Pancreas (tissue), 10 donors: Measurements from ENCODE around the gene JSRP1. TPM values are rescaled to one million over a fixed set of nuclear protein-coding genes. Genes with fewer than 3 reads are reported as not detected.

Experiments used
- ATAC-seq, 4 donors: fragments of 200-7000 bp; cut with Tn5 transposase; one replicate each; pipeline versions ENCODE4 v1.8.0 to v1.9.1; 2020; ENCODE audit warnings: mild to moderate bottlenecking in 4 of 4, moderate library complexity in 4 of 4
- DNase-seq, 6 donors: peaks; one replicate each; pipeline ENCODE4 v3.0.0-alpha.2; 2020
- FAIRE-seq: peaks from 2 replicates; lab custom pipeline; 2012; peaks lifted over from hg19 to GRCh38; lab: Jason Lieb, UNC
- H3K27ac ChIP-seq, 4 donors: fragments of 200-600 bp; sonication (generic); 1 replicate in 3 of 4; 2 replicates in 1 of 4; pipeline versions ENCODE4 v1.5.0 to v1.8.0; 2020
- H3K27me3 ChIP-seq, 4 donors: fragments of 200-600 bp; one replicate each; pipeline ENCODE4 v1.8.0; 2021
- H3K36me3 ChIP-seq, 3 donors: fragments of 200-600 bp; sonication (generic) in 1 of 3; one replicate each; pipeline versions ENCODE4 v1.5.0 to v1.8.0; 2020 to 2021
- H3K4me1 ChIP-seq, 3 donors: fragments of 200-600 bp; one replicate each; pipeline ENCODE4 v1.8.0; 2021
- H3K4me3 ChIP-seq, 4 donors: fragments of 200-600 bp; sonication (generic) in 2 of 4; one replicate each; pipeline versions ENCODE4 v1.5.0 to v1.8.0; 2020 to 2021
- H3K9me3 ChIP-seq, 4 donors: fragments of 200-600 bp; one replicate each; pipeline ENCODE4 v1.8.0; 2021
- CTCF ChIP-seq, 4 donors: fragments of 200-600 bp; sonication (generic) in 3 of 4; IDR thresholded peaks; one replicate each; pipeline versions ENCODE4 v1.5.0 to v1.8.0; 2021; ENCODE audit warnings: antibody characterized with exemption in 4 of 4
- WGBS, 2 donors: extraction: QIAGEN DNeasy Blood & Tissue Kit; methylation state at CpG; one replicate each; pipeline ENCODE4 v1.1.7; 2013; 5-methylcytosine and 5-hydroxymethylcytosine counted together
- intact Hi-C, 3 donors: fragments of 100-400 bp; cut with DNase I; formaldehyde crosslinking; loops; one replicate each; pipeline versions ENCODE4 v1.11.1 to v1.14.2; 2022
- polyA plus RNA-seq, 2 donors: library from polyadenylated mRNA; stranded (reverse); fragments of 200-250 nt; gene quantifications; one replicate each; pipeline ENCODE4 v1.2.3, GENCODE V29; 2013
- total RNA-seq, 6 donors: library from RNA; stranded (reverse); fragmentation: NEBNext Ultra II Directional in 4 of 6; extraction: Animal tissue kit (Norgen Biotek cat#: 25700) in 4 of 6; gene quantifications; one replicate each; pipeline versions ENCODE4 v1.2.1 to v1.2.4, GENCODE V29; 2021 to 2023
- donor health status: healthy with polysubstance abuse.
- donor health status: DM: no; HTN: no; CAD: no; lungs with moderate emphysema.
- donor health status: DM: no; HTN: no; CAD: no.
- donor health status: control.
- donor health status: control.
- donor health status: Bipolar disorder and iron deficiency.
- donor health status: DM: yes; HTN: yes; CAD: no.
- donor health status: DM: no; HTN: no; CAD: no.
- donor health status: DM: no; HTN: no; CAD: no.
- donor health status: DM: yes; HTN: yes; CAD: no.

JSRP1 gene
- total and polyA plus RNA-seq, 8 donors, result 0.29 to 4.0 (median 1.0) TPM; not detected in 2

- WGBS, 2 donors, result 90 to 91% methylated on average over 25 of the region's 25 CpGs
- no peak overlapping the region for H3K4me3 ChIP-seq
- no peak for DNase-seq
- no peaks in the 10 kb centered on the region for H3K9me3 ChIP-seq
- ATAC-seq, result no peak
- H3K36me3 ChIP-seq, result peaks cover 0 to 33% (median 6%) of the 10 kb centered on the region in 3 donors
- H3K4me1 ChIP-seq, result peaks cover 12 to 21% (median 20%) of the 10 kb centered on the region in 3 donors
- FAIRE-seq, result no peak
- H3K27me3 ChIP-seq, result no peaks in the 10 kb centered on the region
- TF ChIP-seq CTCF (IDR thresholded peaks at IDR 0.05), result no peak
- intact Hi-C loops, result loop anchor here in 1 of 3 donors (10.0 kb wide), 1 partner anchor 79 kb away; the partner anchor contains the start of gene AP3D1
- no peak overlapping the region for H3K27ac ChIP-seq
Measured at GRCh38 chr19:2233601-2234280, 22.5 kb downstream of the JSRP1 start.

GRCh38 chr19:2232286-2233151, 23.7 kb downstream of the JSRP1 start:
- Histone ChIP-seq H3K27ac (no peak overlapping the region), H3K4me1 (peaks cover 1 to 10% (median 8%) of the 10 kb centered on the region in 3 donors), H3K36me3 (peaks cover 0 to 43% (median 6%) of the 10 kb centered on the region in 3 donors), H3K9me3 (no peaks in the 10 kb centered on the region), H3K4me3 (no peak overlapping the region), H3K27me3 (no peaks in the 10 kb centered on the region)
- WGBS, 2 donors, result 83 to 89% methylated on average over 30 of the region's 30 CpGs
- DNase-seq (no peak), ATAC-seq (no peak), FAIRE-seq (no peak)
- intact Hi-C loops, result loop anchor here in 1 of 3 donors (10.0 kb wide), 1 partner anchor 78 kb away; the partner anchor contains the start of gene AP3D1
- TF ChIP-seq CTCF (IDR thresholded peaks at IDR 0.05), result no peak

GRCh38 chr19:2231621-2232221, 24.5 kb downstream of the JSRP1 start:
- WGBS, 2 donors, result 81 to 82% methylated on average over 21 of the region's 21 CpGs
- FAIRE-seq (no peak), ATAC-seq (no peak), DNase-seq (no peak)
- H3K4me1 ChIP-seq, result peaks cover 0 to 8% (median 7%) of the 10 kb centered on the region in 3 donors
- H3K36me3 ChIP-seq, result peaks cover 3 to 51% (median 6%) of the 10 kb centered on the region in 3 donors
- H3K4me3 ChIP-seq, result no peak overlapping the region
- no peak overlapping the region for H3K27ac ChIP-seq
- TF ChIP-seq CTCF (IDR thresholded peaks at IDR 0.05), result no peak
- intact Hi-C loops, result loop anchor here in 1 of 3 donors (10.0 kb wide), 1 partner anchor 77 kb away; the partner anchor contains the start of gene AP3D1
- no peaks in the 10 kb centered on the region for H3K27me3 ChIP-seq
- H3K9me3 ChIP-seq, result no peaks in the 10 kb centered on the region

GRCh38 chr19:2230807-2231533, 25.2 kb downstream of the JSRP1 start:
- H3K9me3 ChIP-seq, result no peaks in the 10 kb centered on the region
- peaks cover 4 to 58% (median 6%) of the 10 kb centered on the region in 3 donors for H3K36me3 ChIP-seq
- peaks cover 0 to 8% (median 7%) of the 10 kb centered on the region in 3 donors for H3K4me1 ChIP-seq
- no peak for FAIRE-seq
- no peaks in the 10 kb centered on the region for H3K27me3 ChIP-seq
- 74 to 80% methylated on average over 12 of the region's 12 CpGs for WGBS, 2 donors
- no peak overlapping the region for H3K4me3 ChIP-seq
- DNase-seq, result no peak
- ATAC-seq, result no peak
- TF ChIP-seq CTCF (IDR thresholded peaks at IDR 0.05), result no peak
- intact Hi-C loops, result loop anchor here in 1 of 3 donors (10.0 kb wide), 1 partner anchor 76 kb away; the partner anchor contains the start of gene AP3D1
- no peak overlapping the region for H3K27ac ChIP-seq
